Ovary (tissue), 9 donors: ENCODE measurements around the gene EPOP. TPM values are rescaled to one million over a fixed set of nuclear protein-coding genes. Genes with fewer than 3 reads are reported as not detected.
A peak's percentile ranks its signal among the peaks of the same experiment; 100 is the strongest.

Experiments used
- DNase-seq, 5 donors: peaks; one replicate each; pipeline ENCODE4 v3.0.0-alpha.2; 2019 to 2020
- H3K27ac ChIP-seq, 2 donors: fragments of 200-600 bp; one replicate each; pipeline versions ENCODE4 v1.5.1 to v1.8.0; 2019 to 2022
- H3K27me3 ChIP-seq: fragments of 200-600 bp; one replicate; pipeline ENCODE4 v1.8.0; 2022
- H3K36me3 ChIP-seq: fragments of 200-600 bp; sonication (generic); one replicate; pipeline ENCODE4 v1.5.1; 2019
- H3K4me1 ChIP-seq: one replicate; pipeline ENCODE4 v1.8.1; 2013; ENCODE audit warnings: mild to moderate bottlenecking, moderate library complexity; ENCODE audit not compliant: insufficient read depth
- H3K4me3 ChIP-seq: fragments of 200-600 bp; sonication (generic); one replicate; pipeline ENCODE4 v1.5.1; 2017
- H3K9me3 ChIP-seq, 2 donors: fragments of 200-600 bp in 1 of 2; sonication (generic) in 1 of 2; one replicate each; pipeline versions ENCODE4 v1.5.1 to v1.8.1; 2013 to 2019; ENCODE audit warnings: mild to moderate bottlenecking in 1 of 2, moderate library complexity in 1 of 2
- CTCF ChIP-seq, 3 donors: fragments of 450-650 bp in 2 of 3; fragments of 200-600 bp in 1 of 3; IDR thresholded peaks; one replicate each; pipeline versions ENCODE4 v1.5.1 to v1.8.0; 2016 to 2022; ENCODE audit warnings: antibody characterized with exemption in 3 of 3, mild to moderate bottlenecking in 1 of 3
- EP300 ChIP-seq: sonication (generic); formaldehyde crosslinking; IDR thresholded peaks from one replicate; pipeline ENCODE4 v1.6.1; 2017; ENCODE audit warnings: antibody characterized with exemption
- POLR2A ChIP-seq: fragments of 450-650 bp; IDR thresholded peaks from one replicate; pipeline ENCODE4 v1.6.1; 2017; ENCODE audit warnings: antibody characterized with exemption, mild to moderate bottlenecking, moderate library complexity
- WGBS, 3 donors: extraction: QIAGEN DNeasy Blood & Tissue Kit in 1 of 3; methylation state at CpG; one replicate each; pipeline versions ENCODE4 v1.1.5 to v1.1.7; 2013 to 2017; 5-methylcytosine and 5-hydroxymethylcytosine counted together
- intact Hi-C, 4 donors: fragments of 100-400 bp; cut with DNase I; formaldehyde crosslinking; loops; one replicate each; pipeline versions ENCODE4 v1.11.0 to v1.15.1; 2022 to 2023
- polyA plus RNA-seq, 2 donors: library from polyadenylated mRNA; stranded (reverse); fragments of 200-250 nt in 1 of 2; fragments of 350-450 nt in 1 of 2; fragmentation: Illumina TruSeq in 1 of 2; extraction: RNeasy Lipid Tissue Mini Kit (QIAGEN cat#74804) in 1 of 2; gene quantifications; one replicate each; pipeline ENCODE4 v1.2.3, GENCODE V29; 2013 to 2014
- total RNA-seq, 7 donors: library from RNA; depleted of rRNA in 2 of 7; stranded (reverse); fragments of >200 nt in 2 of 7; fragmentation: NEBNext Ultra II Directional in 3 of 7; extraction: Animal tissue kit (Norgen Biotek cat#: 25700) in 3 of 7; gene quantifications; one replicate each; pipeline versions ENCODE4 v1.1.0 to v1.2.4, GENCODE V29; 2016 to 2023
- donor health status: DM: no; HTN: no; CAD: no; lungs with moderate emphysema.
- donor health status: DM: no; HTN: no; CAD: no.
- donor health status: Bipolar disorder and iron deficiency.
- donor health status: DM: yes; HTN: yes; CAD: no.
- donor health status: DM: no; HTN: no; CAD: no.
- donor health status: DM: yes; HTN: yes; CAD: no.

Gene EPOP
- total and polyA plus RNA-seq, 9 donors: 0.50 to 1.7 (median 0.84) TPM

GRCh38 chr17:38671939-38672720, 2.6 kb downstream of the EPOP start:
- TF ChIP-seq EP300 (no peak), CTCF (IDR thresholded peaks at IDR 0.05) (no peak), POLR2A (no peak)
- Histone ChIP-seq H3K4me3 (no peak overlapping the region), H3K27me3 (no peaks in the 10 kb centered on the region), H3K27ac (no peak overlapping the region), H3K4me1 (no peaks in the 10 kb centered on the region), H3K36me3 (no peaks in the 10 kb centered on the region), H3K9me3 (no peaks in the 10 kb centered on the region)
- intact Hi-C loops: no loop called here
- WGBS, 3 donors: 80 to 86% (median 81%) methylated on average over 12 of the region's 12 CpGs
- no peak for DNase-seq

- Histone ChIP-seq H3K4me1 (no peaks in the 10 kb centered on the region), H3K27me3 (no peaks in the 10 kb centered on the region), H3K27ac (no peak overlapping the region), H3K4me3 (no peak overlapping the region), H3K36me3 (no peaks in the 10 kb centered on the region), H3K9me3 (no peaks in the 10 kb centered on the region)
- no peak for DNase-seq
- no peak for TF ChIP-seq POLR2A
- TF ChIP-seq EP300: no peak
- no peak for TF ChIP-seq CTCF (IDR thresholded peaks at IDR 0.05)
- intact Hi-C loops: loop anchor here (5.0 to 10.0 kb wide), 5 partner anchors 65 to 325 kb away; partner anchors contain the start of genes GPR179 (in 1 of the 4) and SRCIN1 (in 1 of the 4)
- 11 to 26% (median 14%) methylated on average over 6 of the region's 6 CpGs for WGBS, 3 donors
Observed at GRCh38 chr17:38669520-38669919, 5.2 kb downstream of the EPOP start.

- no peaks in the 10 kb centered on the region for H3K27me3 ChIP-seq
- TF ChIP-seq EP300 (no peak), CTCF (IDR thresholded peaks at IDR 0.05) (no peak), POLR2A (no peak)
- H3K9me3 ChIP-seq: no peaks in the 10 kb centered on the region
- no peaks in the 10 kb centered on the region for H3K4me1 ChIP-seq
- no peak for DNase-seq
- H3K27ac ChIP-seq: no peak overlapping the region
- 41 to 43% (median 42%) methylated on average over 2 of the region's 2 CpGs for WGBS, 3 donors
- no peaks in the 10 kb centered on the region for H3K36me3 ChIP-seq
- intact Hi-C loops: loop anchor here (2.0 to 10.0 kb wide), 6 partner anchors 63 to 323 kb away; partner anchors contain the start of genes GPR179 (in 1 of the 4) and SRCIN1 (in 1 of the 4)
- no peak overlapping the region for H3K4me3 ChIP-seq
Observed at GRCh38 chr17:38667787-38668122, 7.0 kb downstream of the EPOP start.

GRCh38 chr17:38667099-38667786, 7.5 kb downstream of the EPOP start:
- Histone ChIP-seq H3K27me3 (no peaks in the 10 kb centered on the region), H3K9me3 (no peaks in the 10 kb centered on the region), H3K27ac (no peak overlapping the region), H3K4me3 (no peak overlapping the region), H3K4me1 (no peaks in the 10 kb centered on the region), H3K36me3 (no peaks in the 10 kb centered on the region)
- intact Hi-C loops: loop anchor here (2.0 to 10.0 kb wide), 6 partner anchors 62 to 322 kb away; partner anchors contain the start of genes GPR179 (in 1 of the 4) and SRCIN1 (in 1 of the 4)
- no peak for TF ChIP-seq EP300
- TF ChIP-seq POLR2A: no peak
- TF ChIP-seq CTCF (IDR thresholded peaks at IDR 0.05): peak; percentile 73 to 93 (median 91)
- peak; percentile 51 to 65 (median 62) for DNase-seq
- 33 to 37% (median 34%) methylated on average over 7 of the region's 7 CpGs for WGBS, 3 donors
